K562 (cell line): ENCODE results near the gene DGKA. TPM values are rescaled to one million over a fixed set of nuclear protein-coding genes. Genes with fewer than 3 reads are reported as not detected.
A peak's percentile ranks its signal among the peaks of the same experiment; 100 is the strongest.

Experiments
- ARID3A ChIP-seq: IDR thresholded peaks from 2 replicates; pipeline ENCODE4 v1.6.1; 2012; ENCODE audit warnings: low read depth, low read length, improper control_type of control experiment, borderline replicate concordance
- BRD4 ChIP-seq: fragments of 200-600 bp; sonication (generic); IDR thresholded peaks from 2 replicates; pipeline ENCODE4 v1.6.1; 2017; ENCODE audit warnings: inconsistent platforms
- CEBPZ ChIP-seq: fragments of 150-350 bp; IDR thresholded peaks from 2 replicates; pipeline ENCODE4 v1.6.1; 2014; ENCODE audit warnings: low read depth, mild to moderate bottlenecking, low read length, borderline replicate concordance
- CREB1 ChIP-seq, 2 experiments: sonication (generic) in 1 of 2; formaldehyde crosslinking in 1 of 2; IDR thresholded peaks; 2 replicates each; pipeline versions ENCODE4 v1.6.1 to v1.8.0; 2012 to 2022; ENCODE audit warnings: inconsistent platforms in 1 of 2, mild to moderate bottlenecking in 1 of 2, missing genetic modification reagents in 1 of 2, moderate library complexity in 1 of 2
- CXXC5 ChIP-seq: fragments of 250-450 bp; sonication (Bioruptor Pico); IDR thresholded peaks from 2 replicates; pipeline ENCODE4 v1.8.0; 2022; ENCODE audit warnings: inconsistent platforms, mild to moderate bottlenecking, moderate library complexity
- ETV5 ChIP-seq: sonication (generic); formaldehyde crosslinking; IDR thresholded peaks from 2 replicates; pipeline ENCODE4 v1.4.0; 2020; ENCODE audit warnings: low read depth, mild to moderate bottlenecking, missing genetic modification reagents
- FOXJ3 ChIP-seq: sonication (generic); formaldehyde crosslinking; IDR thresholded peaks from 2 replicates; pipeline ENCODE4 v1.4.0; 2020; ENCODE audit warnings: mild to moderate bottlenecking, missing genetic modification reagents
- NFE2 ChIP-seq: IDR thresholded peaks from 2 replicates; pipeline ENCODE4 v1.6.1; 2014; ENCODE audit warnings: antibody characterized with exemption, low read depth
- PCBP1 ChIP-seq: fragments of 200-400 bp; formaldehyde crosslinking; IDR thresholded peaks from 2 replicates; pipeline ENCODE4 v1.6.1; 2018; ENCODE audit warnings: mild to moderate bottlenecking, low read depth, low read length; ENCODE audit not compliant: poor library complexity, severe bottlenecking
- POLR2A ChIP-seq: fragments of 450-650 bp; conservative IDR thresholded peaks from 2 replicates; pipeline ENCODE4 v1.6.1; 2016
- RFX5 ChIP-seq: IDR thresholded peaks from 2 replicates; pipeline ENCODE4 v1.6.1; 2011; ENCODE audit warnings: low read depth, mild to moderate bottlenecking, improper control_type of control experiment, low read length
- TEAD4 ChIP-seq, 2 experiments: sonication (generic) in 1 of 2; formaldehyde crosslinking in 1 of 2; IDR thresholded peaks; 2 replicates each; pipeline versions ENCODE4 v1.6.1 to v1.8.0; 2012 to 2022; ENCODE audit warnings: borderline replicate concordance in 1 of 2, inconsistent platforms in 1 of 2, low read length in 1 of 2, mild to moderate bottlenecking in 1 of 2, missing genetic modification reagents in 1 of 2
- TOE1 ChIP-seq, 2 experiments: fragments of 450-650 bp in 1 of 2; sonication (generic) in 1 of 2; formaldehyde crosslinking in 1 of 2; IDR thresholded peaks; 2 replicates each; pipeline versions ENCODE4 v1.7.1 to v1.8.0; 2016 to 2022; ENCODE audit warnings: borderline replicate concordance in 2 of 2, mild to moderate bottlenecking in 2 of 2, antibody characterized with exemption in 1 of 2, inconsistent platforms in 1 of 2, low read depth in 1 of 2, missing genetic modification reagents in 1 of 2, moderate library complexity in 1 of 2
- ZBTB34 ChIP-seq: fragments of 250-450 bp; sonication (Bioruptor Pico); IDR thresholded peaks from 2 replicates; pipeline ENCODE4 v1.8.0; 2021; ENCODE audit warnings: mild to moderate bottlenecking, moderate library complexity
- ZNF23 ChIP-seq: fragments of 250-450 bp; sonication (Bioruptor Pico); IDR thresholded peaks from 2 replicates; pipeline ENCODE4 v1.4.0; 2020; ENCODE audit warnings: mild to moderate bottlenecking
- ZNF263 ChIP-seq: sonication (generic); formaldehyde crosslinking; IDR thresholded peaks from 2 replicates; pipeline ENCODE4 v1.8.0; 2022; ENCODE audit warnings: mild to moderate bottlenecking, missing genetic modification reagents, borderline replicate concordance
- ZNF740 ChIP-seq, 3 experiments: fragments of 200-800 bp in 1 of 3; sonication (Bioruptor generic) in 1 of 3; sonication (generic) in 1 of 3; formaldehyde crosslinking in 1 of 3; IDR thresholded peaks; 2 replicates each; pipeline versions ENCODE4 v1.6.1 to v1.8.0; 2016 to 2022; ENCODE audit warnings: mild to moderate bottlenecking in 2 of 3, missing compliant biosample characterization in 2 of 3, missing genetic modification characterization in 2 of 3, missing genetic modification reagents in 1 of 3
- polyA plus RNA-seq, 8 experiments: library from polyadenylated mRNA; depleted of rRNA in 4 of 8; stranded (reverse) in 5 of 8; unstranded in 3 of 8; fragments of >200 nt; fragmentation: Nextera tagmentation in 2 of 8; fragmentation: Illumina TruSeq in 1 of 8; extraction: Ambion mirVana in 2 of 8; extraction: Trizol in 1 of 8; gene quantifications; 2 replicates each; pipeline versions ENCODE4 v1.2.1 to v1.2.3, GENCODE V29; 2011 to 2014; ENCODE audit warnings: inconsistent platforms in 1 of 8, missing spikeins in 1 of 8
- total RNA-seq, 7 experiments: library from RNA; depleted of rRNA in 6 of 7; stranded (reverse); fragments of >200 nt in 6 of 7; fragmentation: Illumina TruSeq in 2 of 7; extraction: Trizol in 2 of 7; gene quantifications; 2 replicates each; pipeline versions ENCODE4 v1.2.1 to v1.2.3, GENCODE V29; 2011 to 2021; ENCODE audit warnings: low replicate concordance in 1 of 7

The DGKA gene
- total and polyA plus RNA-seq, 9 of the 15 experiments (the other 6 are each of a cell fraction or from before 2014, with no cell fraction given): 3.4 to 12.4 (median 6.2) TPM

- TF ChIP-seq ZBTB34 (no peak), RFX5 (no peak), ZNF263 (CRISPR knock-in tag) (peak; percentile 68), POLR2A (peak; percentile 89), ZNF23 (CRISPR knock-in tag) (no peak), CREB1 (IDR thresholded peaks at IDR 0.05) (no peak), CREB1 (CRISPR knock-in tag; IDR thresholded peaks at IDR 0.05) (peak; percentile 43; the same call in 1 of the 2 replicates), TOE1 (IDR thresholded peaks at IDR 0.05; ENCODE audit: borderline replicate concordance) (peak; percentile 17; the same call in 1 of the 2 replicates), TOE1 (CRISPR knock-in tag; IDR thresholded peaks at IDR 0.05; ENCODE audit: borderline replicate concordance, low read depth) (0 out of 2 replicates have a peak, but pooled peaks have one; percentile 62), PCBP1 (no peak), TEAD4 (IDR thresholded peaks at IDR 0.05; ENCODE audit: low read length) (no peak), TEAD4 (CRISPR knock-in tag; IDR thresholded peaks at IDR 0.05; ENCODE audit: borderline replicate concordance) (no peak), NFE2 (no peak; the same call in none of the 2 replicates), ZNF740 (CRISPR knock-in tag; IDR thresholded peaks at IDR 0.05) (no peak), ZNF740 (tag; IDR thresholded peaks at IDR 0.05) (0 out of 4 replicates have a peak, but pooled peaks of 1 of the 2 experiments have one; percentile 52), ARID3A (peak; percentile 48; the same call in 1 of the 2 replicates), CEBPZ (no peak), FOXJ3 (CRISPR knock-in tag) (no peak), CXXC5 (peak; percentile 35), BRD4 (0 out of 2 replicates have a peak, but pooled peaks have one; percentile 22), ETV5 (CRISPR knock-in tag) (no peak)
These were observed 3.1 kb upstream of the DGKA start, which contains the start of gene PYM1 (continued) for GRCh38 chr12:55927588-55928502.
